ENCODE data around the gene DDA1. TPM values are rescaled to one million over a fixed set of nuclear protein-coding genes. Genes with fewer than 3 reads are reported as not detected.
A peak's percentile ranks its signal among the peaks of the same experiment; 100 is the strongest.

Gene DDA1
- 8.5 and 11.6 TPM in 2 replicates for total RNA-seq

- Histone ChIP-seq H3K27ac (ENCODE audit: low read depth, low read length) (peak within 1 kb of the TSS; percentile 78), H3K4me3 (ENCODE audit: insufficient read depth, low read length) (peak within 1 kb of the TSS; percentile 100), H3K27me3 (ENCODE audit: insufficient read depth, low read length) (no peaks in the 10 kb centered on the region), H3K4me2 (ENCODE audit: insufficient read depth, low read length) (peak within 1 kb of the TSS; percentile 99), H3K79me2 (ENCODE audit: insufficient read depth, low read length) (peaks cover 59% of the 10 kb centered on the region), H3K4me1 (ENCODE audit: insufficient read depth, low read length) (peaks cover 39% of the 10 kb centered on the region), H4K20me1 (ENCODE audit: insufficient read depth, low read length) (peaks cover 34% of the 10 kb centered on the region), H3K36me3 (ENCODE audit: insufficient read depth, low read length) (peaks cover 17% of the 10 kb centered on the region), H2AFZ (ENCODE audit: low read length) (peak within 1 kb of the TSS; percentile 80), H3K9me3 (ENCODE audit: low read depth, low read length) (no peaks in the 10 kb centered on the region)
- DNase-seq (ENCODE audit: insufficient read length, low spot score, missing footprints): peak; percentile 100
- no peak for TF ChIP-seq CTCF (IDR thresholded peaks at IDR 0.05; ENCODE audit: extremely low read depth, low read depth, low read length)
Observed at GRCh38 chr19:17309198-17309964, at the start of gene DDA1. TSS of gene DDA1 (plus strand) at chr19:17309563. CDS start at chr19:17309655, 92 bp downstream.

GRCh38 chr19:17259934-17260333, 49.4 kb upstream of the DDA1 start:
- Histone ChIP-seq H3K27ac (ENCODE audit: low read depth, low read length) (no peak overlapping the region), H3K4me1 (ENCODE audit: insufficient read depth, low read length) (no peaks in the 10 kb centered on the region), H3K9me3 (ENCODE audit: low read depth, low read length) (peaks cover 9% of the 10 kb centered on the region), H3K4me2 (ENCODE audit: insufficient read depth, low read length) (no peak overlapping the region), H4K20me1 (ENCODE audit: insufficient read depth, low read length) (no peaks in the 10 kb centered on the region), H2AFZ (ENCODE audit: low read length) (no peak overlapping the region), H3K79me2 (ENCODE audit: insufficient read depth, low read length) (no peaks in the 10 kb centered on the region), H3K4me3 (ENCODE audit: insufficient read depth, low read length) (no peak overlapping the region), H3K36me3 (ENCODE audit: insufficient read depth, low read length) (no peaks in the 10 kb centered on the region), H3K27me3 (ENCODE audit: insufficient read depth, low read length) (no peaks in the 10 kb centered on the region)
- no peak for TF ChIP-seq CTCF (IDR thresholded peaks at IDR 0.05; ENCODE audit: extremely low read depth, low read depth, low read length)
- peak; percentile 13 for DNase-seq (ENCODE audit: insufficient read length, low spot score, missing footprints)

GRCh38 chr19:17260842-17261325, 48.5 kb upstream of the DDA1 start:
- H3K36me3 ChIP-seq (ENCODE audit: insufficient read depth, low read length): no peaks in the 10 kb centered on the region
- H3K4me2 ChIP-seq (ENCODE audit: insufficient read depth, low read length): no peak overlapping the region
- H3K4me1 ChIP-seq (ENCODE audit: insufficient read depth, low read length): no peaks in the 10 kb centered on the region
- H3K9me3 ChIP-seq (ENCODE audit: low read depth, low read length): peaks cover 9% of the 10 kb centered on the region
- peak; percentile 88 for TF ChIP-seq CTCF (IDR thresholded peaks at IDR 0.05; ENCODE audit: extremely low read depth, low read depth, low read length)
- peak overlapping the region; percentile 51 for H2AFZ ChIP-seq (ENCODE audit: low read length)
- H3K27me3 ChIP-seq (ENCODE audit: insufficient read depth, low read length): no peaks in the 10 kb centered on the region
- no peak overlapping the region for H3K27ac ChIP-seq (ENCODE audit: low read depth, low read length)
- H4K20me1 ChIP-seq (ENCODE audit: insufficient read depth, low read length): no peaks in the 10 kb centered on the region
- no peaks in the 10 kb centered on the region for H3K79me2 ChIP-seq (ENCODE audit: insufficient read depth, low read length)
- DNase-seq (ENCODE audit: insufficient read length, low spot score, missing footprints): peak; percentile 94
- no peak overlapping the region for H3K4me3 ChIP-seq (ENCODE audit: insufficient read depth, low read length)

- Histone ChIP-seq H3K4me3 (ENCODE audit: insufficient read depth, low read length) (no peak overlapping the region), H3K9me3 (ENCODE audit: low read depth, low read length) (peaks cover 9% of the 10 kb centered on the region), H4K20me1 (ENCODE audit: insufficient read depth, low read length) (no peaks in the 10 kb centered on the region), H3K27me3 (ENCODE audit: insufficient read depth, low read length) (no peaks in the 10 kb centered on the region), H3K4me1 (ENCODE audit: insufficient read depth, low read length) (no peaks in the 10 kb centered on the region), H2AFZ (ENCODE audit: low read length) (no peak overlapping the region), H3K27ac (ENCODE audit: low read depth, low read length) (no peak overlapping the region), H3K36me3 (ENCODE audit: insufficient read depth, low read length) (no peaks in the 10 kb centered on the region), H3K4me2 (ENCODE audit: insufficient read depth, low read length) (no peak overlapping the region), H3K79me2 (ENCODE audit: insufficient read depth, low read length) (peaks cover under 1% of the 10 kb centered on the region)
- TF ChIP-seq CTCF (IDR thresholded peaks at IDR 0.05; ENCODE audit: extremely low read depth, low read depth, low read length): no peak
- peak; percentile 73 for DNase-seq (ENCODE audit: insufficient read length, low spot score, missing footprints)
Observed at GRCh38 chr19:17262557-17262956, 46.8 kb upstream of the DDA1 start.
